Thyroid gland (tissue), 4 donors: ENCODE measurements around the gene PHOX2B. TPM values are rescaled to one million over a fixed set of nuclear protein-coding genes. Genes with fewer than 3 reads are reported as not detected.
"Not testable (repeated sequence)": the region's sequence is repeated elsewhere in the genome, so short reads cannot be mapped to it uniquely, and the experiment has no call there.

Experiments
- DNase-seq, 2 donors: peaks; one replicate each; pipeline ENCODE4 v3.0.0-alpha.2; 2019
- H3K27ac ChIP-seq, 3 donors: fragments of 200-600 bp; sonication (generic); 1 replicate in 2 of 3; 2 replicates in 1 of 3; pipeline ENCODE4 v1.5.1; 2016 to 2019; ENCODE audit warnings: mild to moderate bottlenecking in 1 of 3, moderate library complexity in 1 of 3
- H3K27me3 ChIP-seq: fragments of 200-600 bp; sonication (generic); one replicate; pipeline ENCODE4 v1.5.1; 2019
- H3K36me3 ChIP-seq, 2 donors: fragments of 200-600 bp; sonication (generic); one replicate each; pipeline ENCODE4 v1.5.1; 2016 to 2019
- H3K4me1 ChIP-seq, 2 donors: fragments of 200-600 bp; sonication (generic); one replicate each; pipeline ENCODE4 v1.5.1; 2017 to 2019
- H3K4me3 ChIP-seq, 3 donors: fragments of 200-600 bp; sonication (generic); replicated peaks in 1 of 3; 1 replicate in 2 of 3; 2 replicates in 1 of 3; pipeline ENCODE4 v1.5.1; 2016; ENCODE audit warnings: mild to moderate bottlenecking in 1 of 3
- H3K9me3 ChIP-seq: fragments of 200-600 bp; sonication (generic); one replicate; pipeline ENCODE4 v1.5.1; 2017
- POLR2A ChIP-seq, 2 donors: fragments of 450-650 bp; IDR thresholded peaks; one replicate each; pipeline ENCODE4 v1.6.1; 2017; ENCODE audit warnings: antibody characterized with exemption in 2 of 2, mild to moderate bottlenecking in 2 of 2, moderate library complexity in 1 of 2
- WGBS, 2 donors: methylation state at CpG; one replicate each; pipeline ENCODE4 v1.1.5; 2017; 5-methylcytosine and 5-hydroxymethylcytosine counted together
- intact Hi-C: fragments of 100-400 bp; cut with DNase I; formaldehyde crosslinking; loops from one replicate; pipeline ENCODE4 v1.15.1; 2023
- total RNA-seq, 4 donors: library from RNA; depleted of rRNA; stranded (reverse); fragments of >200 nt; gene quantifications; one replicate each; pipeline ENCODE4 v1.2.3, GENCODE V29; 2016
- TF ChIP-seq, protein P1 (sequence below), 6 experiments: fragments of 200-600 bp in 3 of 6; fragments of 450-650 bp in 3 of 6; sonication (generic) in 3 of 6; IDR thresholded peaks; one replicate each; pipeline ENCODE4 v1.5.1; 2016 to 2019; ENCODE audit warnings: antibody characterized with exemption in 6 of 6, mild to moderate bottlenecking in 2 of 6, inconsistent platforms in 1 of 6, moderate library complexity in 1 of 6

PHOX2B gene
- total RNA-seq, 4 donors from 2014 or later: not detected

DNA sequence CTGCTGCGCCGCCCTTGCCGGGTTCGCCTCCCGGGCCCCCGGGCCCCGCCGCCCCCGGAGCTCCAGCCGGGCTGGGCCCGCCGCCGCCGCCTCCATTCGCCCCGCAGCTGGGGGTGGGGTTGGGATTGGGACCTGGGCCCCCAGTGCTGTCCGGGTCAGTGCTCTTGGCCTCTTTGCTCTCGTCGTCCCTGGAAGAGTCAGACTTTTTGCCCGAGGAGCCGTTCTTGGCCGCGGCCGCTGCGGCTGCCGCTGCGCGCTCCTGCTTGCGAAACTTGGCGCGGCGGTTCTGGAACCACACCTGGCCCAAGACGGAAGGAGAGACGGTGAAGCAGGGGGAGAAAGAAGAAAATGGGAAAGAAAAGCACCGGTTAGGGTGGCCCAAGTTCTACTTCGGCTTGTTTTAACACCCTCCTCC is 2.5 kb downstream of the PHOX2B start:
- Histone ChIP-seq H3K27ac (no peak overlapping the region), H3K36me3 (no peaks in the 10 kb centered on the region), H3K9me3 (no peaks in the 10 kb centered on the region), H3K4me1 (peaks cover 6 to 17% of the 10 kb centered on the region in 2 donors), H3K27me3 (peaks cover 58% of the 10 kb centered on the region), H3K4me3 (no peak overlapping the region)
- no peak for TF ChIP-seq POLR2A (IDR thresholded peaks at IDR 0.05)
- TF ChIP-seq, protein P1, sequence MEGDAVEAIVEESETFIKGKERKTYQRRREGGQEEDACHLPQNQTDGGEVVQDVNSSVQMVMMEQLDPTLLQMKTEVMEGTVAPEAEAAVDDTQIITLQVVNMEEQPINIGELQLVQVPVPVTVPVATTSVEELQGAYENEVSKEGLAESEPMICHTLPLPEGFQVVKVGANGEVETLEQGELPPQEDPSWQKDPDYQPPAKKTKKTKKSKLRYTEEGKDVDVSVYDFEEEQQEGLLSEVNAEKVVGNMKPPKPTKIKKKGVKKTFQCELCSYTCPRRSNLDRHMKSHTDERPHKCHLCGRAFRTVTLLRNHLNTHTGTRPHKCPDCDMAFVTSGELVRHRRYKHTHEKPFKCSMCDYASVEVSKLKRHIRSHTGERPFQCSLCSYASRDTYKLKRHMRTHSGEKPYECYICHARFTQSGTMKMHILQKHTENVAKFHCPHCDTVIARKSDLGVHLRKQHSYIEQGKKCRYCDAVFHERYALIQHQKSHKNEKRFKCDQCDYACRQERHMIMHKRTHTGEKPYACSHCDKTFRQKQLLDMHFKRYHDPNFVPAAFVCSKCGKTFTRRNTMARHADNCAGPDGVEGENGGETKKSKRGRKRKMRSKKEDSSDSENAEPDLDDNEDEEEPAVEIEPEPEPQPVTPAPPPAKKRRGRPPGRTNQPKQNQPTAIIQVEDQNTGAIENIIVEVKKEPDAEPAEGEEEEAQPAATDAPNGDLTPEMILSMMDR (IDR thresholded peaks at IDR 0.05): no peak
- 2 to 3% methylated on average over 16 to 20 of the region's 36 CpGs for WGBS, 2 donors
- DNase-seq: no peak
- intact Hi-C loops: no loop called here

GRCh38 chr4:41745292-41746024 is 3.1 kb downstream of the PHOX2B start:
- peaks cover 53% of the 10 kb centered on the region for H3K27me3 ChIP-seq
- H3K9me3 ChIP-seq: no peaks in the 10 kb centered on the region
- no peak for DNase-seq
- H3K4me1 ChIP-seq: peaks cover 6 to 13% of the 10 kb centered on the region in 2 donors
- H3K36me3 ChIP-seq: no peaks in the 10 kb centered on the region
- no peak overlapping the region for H3K4me3 ChIP-seq
- no peak overlapping the region for H3K27ac ChIP-seq
- no peak for TF ChIP-seq POLR2A (IDR thresholded peaks at IDR 0.05)
- TF ChIP-seq, protein P1 (IDR thresholded peaks at IDR 0.05): no peak
- 8 to 9% methylated on average over 21 to 29 of the region's 54 CpGs for WGBS, 2 donors
- intact Hi-C loops: no loop called here

GRCh38 chr4:41744572-41745291 is 3.8 kb downstream of the PHOX2B start:
- WGBS, 2 donors: 8 to 9% methylated on average over 33 of the region's 33 CpGs

DNA sequence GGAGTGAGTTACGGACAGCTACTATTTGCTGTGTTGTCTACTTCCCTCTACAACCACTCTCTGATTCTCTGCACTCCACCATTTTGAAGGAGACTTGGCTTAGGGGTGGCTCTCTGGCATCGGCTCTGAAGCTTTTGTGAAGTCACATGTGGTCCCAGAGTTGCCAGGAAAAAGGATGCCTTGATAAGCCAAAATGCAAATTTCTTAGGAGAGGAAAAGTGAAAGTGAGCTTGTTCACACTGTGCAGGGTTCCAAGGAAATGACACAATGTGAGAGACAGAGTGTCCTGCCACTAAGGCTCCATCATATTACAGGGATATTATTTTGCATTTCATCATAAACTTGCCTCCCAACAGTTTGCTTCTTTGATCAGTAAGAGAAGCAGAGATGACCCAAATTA is 7.2 kb downstream of the PHOX2B start:
- intact Hi-C loops: no loop called here
- no peak overlapping the region for H3K4me3 ChIP-seq
- H3K9me3 ChIP-seq: no peaks in the 10 kb centered on the region
- H3K27me3 ChIP-seq: peaks cover 21% of the 10 kb centered on the region
- H3K36me3 ChIP-seq: no peaks in the 10 kb centered on the region
- H3K27ac ChIP-seq: no peak overlapping the region
- no peak for TF ChIP-seq POLR2A (IDR thresholded peaks at IDR 0.05)
- TF ChIP-seq, protein P1 (IDR thresholded peaks at IDR 0.05): no peak
- H3K4me1 ChIP-seq: peaks cover 0 to 4% of the 10 kb centered on the region in 2 donors
- no peak for DNase-seq
- 76 to 90% methylated on average over 2 of the region's 2 CpGs for WGBS, 2 donors

More at GRCh38 chr4:41744572-41745291, 3.8 kb downstream of the PHOX2B start:
- Histone ChIP-seq H3K27ac (no peak overlapping the region), H3K4me3 (no peak overlapping the region), H3K9me3 (no peaks in the 10 kb centered on the region), H3K36me3 (no peaks in the 10 kb centered on the region), H3K27me3 (peaks cover 49% of the 10 kb centered on the region), H3K4me1 (peaks cover 6 to 13% of the 10 kb centered on the region in 2 donors)
- intact Hi-C loops: no loop called here
- DNase-seq: no peak
- TF ChIP-seq POLR2A (IDR thresholded peaks at IDR 0.05): no peak
- TF ChIP-seq, protein P1 (IDR thresholded peaks at IDR 0.05): no peak

DNA sequence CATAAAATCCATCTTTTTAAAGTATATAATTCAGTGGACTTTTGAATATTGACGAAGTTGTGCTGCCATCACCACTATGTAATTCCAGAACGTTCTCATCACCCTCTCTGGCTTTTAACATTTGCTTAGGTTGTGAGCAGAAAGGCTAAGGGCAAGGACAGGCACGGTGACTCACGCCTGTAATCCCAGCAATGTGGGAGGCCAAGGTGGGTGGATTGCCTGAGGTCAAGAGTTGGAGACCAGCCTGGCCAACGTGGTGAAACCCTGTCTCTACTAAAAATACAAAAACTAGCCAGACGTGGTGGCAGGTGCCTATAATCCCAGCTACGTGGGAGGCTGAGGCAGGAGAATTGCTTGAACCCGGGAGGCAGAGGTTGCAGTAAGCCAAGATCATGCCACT is 11.0 kb downstream of the PHOX2B start:
- H3K27ac ChIP-seq, H3K4me3 ChIP-seq, DNase-seq, H3K4me1 ChIP-seq, H3K9me3 ChIP-seq, H3K36me3 ChIP-seq, H3K27me3 ChIP-seq, intact Hi-C loops: not testable (repeated sequence)
- WGBS, 2 donors: 80 to 83% methylated on average over 8 of the region's 8 CpGs
